NCI-H460 (cell line): Measurements from ENCODE around the gene TNFSF13B. TPM values are rescaled to one million over a fixed set of nuclear protein-coding genes. Genes with fewer than 3 reads are reported as not detected.
"Not testable (repeated sequence)": the region's sequence is repeated elsewhere in the genome, so short reads cannot be mapped to it uniquely, and the experiment has no call there.

Experiments used
- DNase-seq: peaks from one replicate; pipeline ENCODE4 v3.0.0-alpha.2; 2016; ENCODE audit warnings: low read depth; ENCODE audit errors: extremely low read depth
- polyA plus RNA-seq: library from polyadenylated mRNA; depleted of rRNA; stranded (reverse); fragments of >200 nt; gene quantifications from 2 replicates; pipeline ENCODE4 v1.2.3, GENCODE V29; 2014; cell fraction: nucleus; rRNA removed
- total RNA-seq: library from RNA; depleted of rRNA; stranded (reverse); fragments of >200 nt; shearing (Covaris generic); gene quantifications from 2 replicates; pipeline ENCODE4 v1.2.3, GENCODE V29; 2014; rRNA removed

TNFSF13B gene
- 0.22 and 1.1 TPM in 2 replicates for total RNA-seq
- 0.54 TPM in 1 of 2 replicates, not detected in the other for polyA plus RNA-seq

DNA sequence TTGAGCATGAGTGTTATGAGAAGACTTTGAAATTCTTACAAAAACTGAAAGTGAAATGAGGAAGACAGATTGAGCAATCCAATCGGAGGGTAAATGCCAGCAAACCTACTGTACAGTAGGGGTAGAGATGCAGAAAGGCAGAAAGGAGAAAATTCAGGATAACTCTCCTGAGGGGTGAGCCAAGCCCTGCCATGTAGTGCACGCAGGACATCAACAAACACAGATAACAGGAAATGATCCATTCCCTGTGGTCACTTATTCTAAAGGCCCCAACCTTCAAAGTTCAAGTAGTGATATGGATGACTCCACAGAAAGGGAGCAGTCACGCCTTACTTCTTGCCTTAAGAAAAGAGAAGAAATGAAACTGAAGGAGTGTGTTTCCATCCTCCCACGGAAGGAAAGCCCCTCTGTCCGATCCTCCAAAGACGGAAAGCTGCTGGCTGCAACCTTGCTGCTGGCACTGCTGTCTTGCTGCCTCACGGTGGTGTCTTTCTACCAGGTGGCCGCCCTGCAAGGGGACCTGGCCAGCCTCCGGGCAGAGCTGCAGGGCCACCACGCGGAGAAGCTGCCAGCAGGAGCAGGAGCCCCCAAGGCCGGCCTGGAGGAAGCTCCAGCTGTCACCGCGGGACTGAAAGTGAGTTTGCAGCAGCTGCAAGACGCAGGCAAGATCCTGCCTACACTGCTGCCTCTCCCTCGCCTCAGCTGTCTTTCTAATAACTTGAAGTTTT, at the start of gene TNFSF13B:
TSS of gene TNFSF13B (plus strand) at position 118 of the 728 bp plus-strand sequence. CDS start at position 296, 178 bp downstream.
- no peak for DNase-seq

GRCh38 chr13:108220041-108220440, 49.5 kb upstream of the TNFSF13B start:
- DNase-seq: no peak

DNA sequence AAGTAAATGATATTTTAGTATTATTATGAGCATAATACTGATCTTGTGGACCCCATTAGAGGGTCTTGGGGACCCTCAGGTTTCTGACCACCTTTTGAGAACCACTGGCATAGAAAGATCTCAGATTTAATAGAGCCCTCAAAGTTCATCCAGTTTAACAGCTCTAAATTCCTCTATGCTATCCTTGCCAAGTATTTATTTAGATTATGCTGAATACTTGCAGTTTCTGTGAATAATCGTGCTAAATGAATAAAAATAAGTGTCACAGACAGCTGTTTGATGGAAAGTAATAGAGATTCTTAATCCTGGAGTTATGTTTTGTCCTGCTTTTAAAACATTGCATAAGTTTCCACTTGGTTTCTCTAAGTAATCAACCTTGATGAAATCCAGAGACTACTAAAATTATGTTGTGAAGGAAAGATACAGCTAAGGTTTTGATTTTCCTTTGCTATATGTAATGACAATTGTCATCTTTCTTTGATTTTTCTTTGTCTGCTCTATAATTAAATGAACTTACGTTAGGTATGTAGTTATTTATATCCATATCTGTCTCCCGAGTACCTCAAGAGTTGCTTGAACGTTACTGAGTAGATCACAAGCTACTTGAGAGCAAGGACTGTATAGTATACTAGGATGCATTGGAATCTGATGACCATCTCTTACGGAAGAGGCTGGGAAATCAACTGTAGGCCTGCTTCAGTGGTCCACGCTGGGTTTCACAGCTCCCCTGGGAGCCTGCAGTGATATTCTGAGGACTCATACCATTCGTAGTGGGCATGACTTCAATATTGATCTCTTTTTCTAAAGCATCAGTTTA, 45.6 kb upstream of the TNFSF13B start:
- no peak for DNase-seq

DNA sequence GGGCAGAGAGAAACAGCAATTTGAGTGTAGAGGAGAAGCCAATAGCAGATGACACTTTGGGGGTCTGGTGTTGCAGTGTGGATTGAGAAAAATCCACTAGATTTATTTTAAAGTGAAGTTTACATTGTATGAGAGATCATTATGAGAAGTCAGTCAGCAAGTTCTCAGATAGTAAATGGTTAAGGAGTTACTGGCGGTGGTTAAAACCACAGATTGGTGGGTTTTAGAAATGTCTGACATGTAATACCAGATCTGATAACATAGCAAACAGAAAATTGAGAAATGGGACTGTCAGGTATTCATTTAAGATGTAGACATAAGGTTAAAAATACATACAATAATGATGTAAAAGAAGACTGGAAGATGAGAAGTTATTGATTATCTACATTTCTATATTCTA, 44.1 kb upstream of the TNFSF13B start:
- no peak for DNase-seq

GRCh38 chr13:108226184-108226583, 43.3 kb upstream of the TNFSF13B start:
- no peak for DNase-seq

DNA sequence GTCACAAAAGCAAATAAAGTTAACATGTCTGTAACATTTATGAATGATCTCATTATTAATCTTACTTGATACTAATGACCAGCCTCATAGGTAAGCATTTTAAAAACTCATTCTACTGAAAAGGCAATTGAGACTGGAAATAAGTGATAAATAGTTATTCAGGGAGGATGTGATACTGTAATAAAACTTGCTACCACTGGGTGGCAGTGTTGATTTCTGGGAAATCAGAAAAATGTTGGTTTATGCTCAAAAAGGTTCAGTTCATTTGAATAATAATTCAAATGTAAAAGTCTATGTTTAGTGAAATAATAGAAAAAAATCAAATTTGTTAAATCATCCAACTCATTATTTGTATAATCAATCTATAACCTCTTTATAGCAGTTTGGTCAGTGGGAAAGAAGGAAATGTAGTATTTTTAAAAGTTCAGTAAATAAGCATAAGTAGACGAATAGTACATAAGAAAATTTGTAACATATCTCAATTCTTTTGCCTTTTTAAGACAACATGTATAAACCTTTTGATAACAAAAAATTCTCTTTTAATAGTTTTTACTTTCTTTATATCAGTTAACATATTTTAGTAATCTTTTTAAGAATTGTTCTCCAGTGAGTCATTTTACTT, 41.8 kb upstream of the TNFSF13B start:
- no peak for DNase-seq

GRCh38 chr13:108230377-108230776, 39.1 kb upstream of the TNFSF13B start:
- DNase-seq: no peak

GRCh38 chr13:108249150-108249549, 20.4 kb upstream of the TNFSF13B start:
- no peak for DNase-seq

- no peak for DNase-seq
Observed at GRCh38 chr13:108257248-108257647, 12.3 kb upstream of the TNFSF13B start.

GRCh38 chr13:108263621-108264355, 5.7 kb upstream of the TNFSF13B start:
- no peak for DNase-seq

DNA sequence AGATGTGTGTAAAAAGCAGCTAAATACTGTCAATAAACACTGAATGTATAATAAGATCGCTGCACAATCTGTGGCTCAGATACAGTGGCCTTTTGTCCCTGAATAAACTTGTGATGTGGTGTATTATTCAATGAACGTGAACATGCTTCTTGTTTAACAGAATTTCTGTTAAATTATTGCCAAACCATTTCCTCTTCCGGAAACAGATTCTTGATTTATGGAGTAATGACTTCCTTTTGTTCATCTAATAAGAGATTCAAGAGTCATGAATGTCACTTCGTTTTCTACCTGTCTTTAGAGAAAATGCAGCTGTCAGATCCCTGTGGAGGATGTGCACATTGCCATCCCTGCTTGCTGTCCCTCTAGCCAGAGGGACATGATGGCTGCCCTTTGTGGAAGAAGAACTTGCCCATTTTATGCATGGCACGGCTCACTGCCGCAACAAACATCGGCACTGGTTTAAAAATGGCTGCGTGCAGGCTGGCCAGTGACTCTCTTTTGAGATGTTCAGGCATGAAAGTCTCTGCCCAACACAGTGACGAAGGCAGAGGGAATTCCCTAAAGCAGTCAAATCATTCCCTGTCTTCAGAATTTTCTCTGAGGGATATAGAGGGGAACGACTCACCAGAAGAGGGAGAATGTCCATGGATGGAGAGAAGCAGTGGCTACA, 3.1 kb upstream of the TNFSF13B start:
- DNase-seq: no peak

GRCh38 chr13:108267347-108267746, 2.2 kb upstream of the TNFSF13B start:
- no peak for DNase-seq

DNA sequence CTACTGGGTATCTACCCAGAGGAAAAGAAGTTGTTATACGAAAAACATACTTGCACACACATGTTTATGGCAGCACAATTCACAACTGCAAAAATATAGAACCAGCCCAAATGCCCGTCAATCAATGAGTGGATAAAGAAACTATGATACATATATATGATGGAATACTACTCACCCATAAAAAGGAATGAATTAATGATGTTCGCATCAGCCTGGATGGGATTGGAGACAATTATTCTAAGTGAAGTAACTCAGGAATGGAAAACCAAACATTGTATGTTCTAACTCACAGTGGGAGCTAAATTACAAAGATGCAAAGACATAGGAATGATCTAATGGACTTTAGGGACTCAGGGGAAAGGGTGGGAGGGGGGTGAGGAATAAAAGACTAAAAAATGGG, 1.7 kb upstream of the TNFSF13B start:
- not testable (repeated sequence) for DNase-seq

DNA sequence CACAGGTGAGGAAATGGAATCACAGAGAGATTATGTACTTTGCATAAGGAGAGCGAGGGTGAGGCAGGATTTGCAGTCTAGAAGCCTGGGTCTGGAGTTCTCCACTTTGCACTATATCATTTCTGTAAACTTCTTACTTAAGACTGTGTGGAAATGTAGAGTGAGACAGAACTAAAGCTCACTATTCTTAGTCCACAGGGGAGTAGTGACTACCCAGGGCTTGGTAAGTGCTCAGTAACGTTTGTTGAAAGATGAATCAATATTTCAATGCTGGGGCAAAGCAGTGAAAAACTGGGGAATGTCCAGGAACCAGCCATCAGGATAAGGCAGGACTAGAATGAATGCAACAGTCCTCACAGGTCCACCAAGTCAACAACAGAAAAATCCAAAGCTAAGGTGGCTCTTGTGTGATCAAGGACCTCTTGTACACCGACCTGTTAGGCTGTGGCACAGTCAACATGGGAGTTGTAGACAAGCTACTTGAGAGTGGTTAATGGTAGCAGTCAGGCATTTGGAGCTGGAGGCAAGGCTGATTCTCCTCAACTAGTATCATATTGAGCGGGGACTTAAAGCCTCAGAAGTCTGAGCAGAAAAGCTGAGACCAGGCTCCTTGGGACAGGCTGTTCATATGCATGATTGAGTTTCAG, 929 bp upstream of the TNFSF13B start:
- DNase-seq: no peak

DNA sequence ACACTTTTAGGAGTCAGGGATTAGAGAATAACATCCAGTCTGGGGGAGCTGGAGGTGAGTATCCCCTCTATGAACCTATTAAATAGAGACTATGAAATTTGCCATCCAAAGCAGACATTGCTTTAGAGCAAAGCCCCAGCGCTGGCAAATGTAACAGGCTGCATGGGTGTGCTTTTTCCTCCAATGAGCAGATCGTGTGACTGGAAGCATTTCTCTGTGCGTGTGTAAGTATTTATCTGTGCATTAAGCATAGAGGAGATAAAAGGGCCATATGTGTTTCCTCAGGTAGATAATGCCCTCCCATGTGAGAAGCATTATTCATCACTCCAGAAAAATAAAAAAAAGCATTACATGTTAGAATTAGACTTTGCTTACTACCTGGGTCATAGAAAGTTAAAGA, 924 bp downstream of the TNFSF13B start:
- no peak for DNase-seq

DNA sequence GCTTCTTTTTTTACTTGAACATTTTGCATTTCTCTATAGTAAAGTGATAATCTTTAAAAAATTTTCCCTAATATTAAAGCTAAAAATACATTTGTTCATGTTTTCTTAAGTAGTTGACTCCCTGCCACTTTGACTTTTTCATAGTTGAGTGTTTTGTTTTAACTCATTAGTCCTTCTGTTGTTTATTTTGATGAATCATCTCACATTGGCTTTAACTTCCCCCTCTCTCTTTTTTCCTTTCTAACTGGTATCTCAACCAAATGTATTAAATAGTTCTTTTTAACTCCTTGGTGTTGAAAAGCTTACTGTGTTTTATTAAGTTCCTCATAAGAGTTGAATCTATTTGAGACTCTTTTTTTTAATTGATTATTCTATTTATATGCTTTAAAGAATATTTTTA, 2.8 kb downstream of the TNFSF13B start:
- DNase-seq: no peak

DNA sequence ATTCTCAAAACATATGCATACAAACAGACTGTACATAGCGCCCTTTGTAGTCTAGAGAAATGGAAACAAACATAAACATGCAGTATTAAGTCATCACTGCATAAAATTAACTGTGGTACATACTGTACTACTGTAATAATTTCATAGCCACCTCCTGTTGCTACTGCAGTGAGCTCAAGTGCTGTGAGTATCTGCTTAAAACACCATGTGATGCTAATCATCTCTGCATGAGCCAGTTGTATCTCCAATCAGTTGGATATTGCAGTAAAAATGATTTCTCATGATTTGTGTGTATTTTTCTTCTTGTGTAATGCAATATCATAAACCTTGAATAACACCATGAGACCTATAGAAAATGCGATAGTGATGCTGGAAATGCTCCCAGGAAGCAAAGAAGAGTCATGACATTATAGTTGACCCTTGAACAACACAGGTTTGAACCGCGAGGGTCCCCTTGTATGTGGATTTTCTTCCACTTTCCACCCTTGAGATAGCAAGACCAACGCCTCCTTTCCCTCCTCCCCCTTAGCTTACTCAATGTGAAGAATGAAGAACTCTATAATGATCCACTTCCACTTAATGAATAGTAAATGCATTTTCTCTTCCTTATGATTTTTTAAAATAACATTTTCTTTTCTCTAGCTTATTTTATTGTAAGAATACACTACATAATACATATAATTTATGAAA, 4.1 kb downstream of the TNFSF13B start:
- no peak for DNase-seq

- DNase-seq: no peak
Observed at GRCh38 chr13:108274718-108275117, 5.2 kb downstream of the TNFSF13B start.

- DNase-seq: no peak
Observed at GRCh38 chr13:108276060-108276459, 6.5 kb downstream of the TNFSF13B start.
